HepG2 (cell line): ENCODE data around the gene SNRPD2. TPM values are rescaled to one million over a fixed set of nuclear protein-coding genes. Genes with fewer than 3 reads are reported as not detected.

Experiments
- CCDC6 ChIP-seq: sonication (generic); formaldehyde crosslinking; IDR thresholded peaks from 2 replicates; pipeline ENCODE4 v1.8.1; 2022; ENCODE audit warnings: mild to moderate bottlenecking, missing genetic modification reagents, moderate library complexity
- DPF2 ChIP-seq: sonication (generic); formaldehyde crosslinking; IDR thresholded peaks from 2 replicates; pipeline ENCODE4 v1.4.0; 2020; ENCODE audit warnings: mild to moderate bottlenecking, low read depth, missing genetic modification reagents, borderline replicate concordance
- ELF1 ChIP-seq: sonication (generic); formaldehyde crosslinking; IDR thresholded peaks from 2 replicates; pipeline ENCODE4 v1.4.0; 2020; ENCODE audit warnings: missing genetic modification reagents
- FOSL1 ChIP-seq: sonication (generic); formaldehyde crosslinking; IDR thresholded peaks from 2 replicates; pipeline ENCODE4 v1.9.0; 2021; ENCODE audit warnings: missing genetic modification reagents, borderline replicate concordance
- FOXC1 ChIP-seq: sonication (generic); formaldehyde crosslinking; IDR thresholded peaks from 2 replicates; pipeline ENCODE4 v1.8.0; 2022; ENCODE audit warnings: mild to moderate bottlenecking, missing genetic modification reagents, borderline replicate concordance
- IRX3 ChIP-seq: sonication (generic); formaldehyde crosslinking; IDR thresholded peaks from 2 replicates; pipeline ENCODE4 v1.8.1; 2023; ENCODE audit warnings: mild to moderate bottlenecking, low read depth, missing genetic modification reagents, borderline replicate concordance
- KDM2A ChIP-seq: sonication (generic); formaldehyde crosslinking; IDR thresholded peaks from 2 replicates; pipeline ENCODE4 v1.4.0; 2020; ENCODE audit warnings: low read depth, missing genetic modification reagents, borderline replicate concordance
- POGZ ChIP-seq: sonication (generic); formaldehyde crosslinking; IDR thresholded peaks from 2 replicates; pipeline ENCODE4 v1.4.0; 2020; ENCODE audit warnings: mild to moderate bottlenecking, missing genetic modification reagents
- POLR2G ChIP-seq: fragments of 200-400 bp; formaldehyde crosslinking; IDR thresholded peaks from 2 replicates; pipeline ENCODE4 v1.6.1; 2018; ENCODE audit warnings: mild to moderate bottlenecking, low read depth, low read length, moderate library complexity
- SMYD3 ChIP-seq: sonication (generic); formaldehyde crosslinking; IDR thresholded peaks from 2 replicates; pipeline ENCODE4 v1.8.1; 2023; ENCODE audit warnings: mild to moderate bottlenecking, missing genetic modification reagents
- SP5 ChIP-seq: IDR thresholded peaks from 2 replicates; pipeline ENCODE4 v1.6.1; 2016; ENCODE audit warnings: low read depth, borderline replicate concordance
- ZFY ChIP-seq: sonication (generic); formaldehyde crosslinking; IDR thresholded peaks from 2 replicates; pipeline ENCODE4 v1.4.0; 2020; ENCODE audit warnings: missing genetic modification reagents
- ZNF12 ChIP-seq: sonication (generic); formaldehyde crosslinking; IDR thresholded peaks from 2 replicates; pipeline ENCODE4 v1.5.0; 2020; ENCODE audit warnings: missing genetic modification reagents
- ZNF350 ChIP-seq: sonication (generic); formaldehyde crosslinking; IDR thresholded peaks from 2 replicates; pipeline ENCODE4 v1.4.0; 2020; ENCODE audit warnings: mild to moderate bottlenecking, low read depth, missing genetic modification reagents, borderline replicate concordance
- ZNF562 ChIP-seq: sonication (generic); formaldehyde crosslinking; IDR thresholded peaks from 2 replicates; pipeline ENCODE4 v1.8.0; 2022; ENCODE audit warnings: missing genetic modification reagents, borderline replicate concordance
- ZNF713 ChIP-seq: sonication (generic); formaldehyde crosslinking; IDR thresholded peaks from 2 replicates; pipeline ENCODE4 v1.4.0; 2020; ENCODE audit warnings: mild to moderate bottlenecking, missing genetic modification reagents
- ZNF749 ChIP-seq: sonication (generic); formaldehyde crosslinking; IDR thresholded peaks from 2 replicates; pipeline ENCODE4 v1.8.0; 2022; ENCODE audit warnings: mild to moderate bottlenecking, missing genetic modification reagents, moderate library complexity, borderline replicate concordance
- ZNF768 ChIP-seq: sonication (generic); formaldehyde crosslinking; IDR thresholded peaks from 2 replicates; pipeline ENCODE4 v1.4.0; 2020; ENCODE audit warnings: missing genetic modification reagents
- ZNF839 ChIP-seq: sonication (generic); formaldehyde crosslinking; IDR thresholded peaks from 2 replicates; pipeline ENCODE4 v1.4.0; 2020; ENCODE audit warnings: missing genetic modification reagents, mild to moderate bottlenecking, borderline replicate concordance
- polyA plus RNA-seq, 8 experiments: library from polyadenylated mRNA; depleted of rRNA in 3 of 8; stranded (reverse) in 7 of 8; unstranded in 1 of 8; fragments of >200 nt; fragmentation: Illumina TruSeq in 4 of 8; extraction: Trizol in 4 of 8; gene quantifications; 2 replicates each; pipeline versions ENCODE4 v1.2.1 to v1.2.3, GENCODE V29; 2011 to 2016; ENCODE audit warnings: low read depth in 4 of 8, missing spikeins in 1 of 8, mixed read lengths in 1 of 8; ENCODE audit not compliant: insufficient read depth in 1 of 8
- total RNA-seq, 5 experiments: library from RNA; depleted of rRNA; stranded (reverse); fragments of >200 nt; fragmentation: Illumina TruSeq; extraction: Trizol; gene quantifications; 2 replicates each; pipeline ENCODE4 v1.2.3, GENCODE V29; 2016; ENCODE audit warnings: low read depth in 1 of 5
- TF ChIP-seq, protein P1 (sequence below): sonication (generic); formaldehyde crosslinking; IDR thresholded peaks from 2 replicates; pipeline ENCODE4 v1.5.1; 2020; ENCODE audit warnings: mild to moderate bottlenecking, missing genetic modification reagents, borderline replicate concordance

The SNRPD2 gene
- total and polyA plus RNA-seq, 2 of the 13 experiments (the other 11 are each of a cell fraction or from before 2014, with no cell fraction given), result 299 to 485 TPM

DNA sequence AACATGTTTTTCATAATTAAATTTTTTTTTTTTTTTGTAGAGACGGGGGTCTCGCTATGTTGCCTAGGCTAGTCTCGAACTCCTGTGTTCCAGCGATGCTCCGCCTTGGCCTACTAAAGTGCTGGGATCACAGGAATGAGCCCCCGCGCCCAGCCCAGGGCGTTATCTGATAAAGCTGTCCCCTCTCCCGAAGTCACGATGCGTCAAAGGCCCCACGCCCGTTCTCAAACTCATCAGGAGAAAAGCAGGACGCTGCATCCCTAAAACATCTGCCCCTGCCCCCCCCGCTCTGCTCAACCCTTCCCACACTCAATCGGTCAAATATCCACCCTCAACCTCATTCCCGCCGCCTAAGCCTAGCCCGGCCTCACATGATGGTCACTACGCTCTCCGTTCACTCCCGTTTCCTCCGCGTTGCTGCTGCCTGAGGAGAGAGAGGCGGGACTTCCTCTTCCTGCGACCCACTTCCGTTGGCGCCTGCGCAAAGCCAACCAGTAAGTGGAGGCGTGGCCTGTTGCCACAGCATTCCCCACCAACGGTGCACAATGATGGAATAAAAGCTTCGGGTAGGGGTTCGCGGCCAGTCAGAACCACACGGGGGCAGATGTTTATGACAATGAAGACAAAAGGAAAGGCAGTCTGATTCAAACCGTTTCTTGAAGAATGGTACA lies at the start of gene SNRPD2 (continued):
- TF ChIP-seq, protein P1, sequence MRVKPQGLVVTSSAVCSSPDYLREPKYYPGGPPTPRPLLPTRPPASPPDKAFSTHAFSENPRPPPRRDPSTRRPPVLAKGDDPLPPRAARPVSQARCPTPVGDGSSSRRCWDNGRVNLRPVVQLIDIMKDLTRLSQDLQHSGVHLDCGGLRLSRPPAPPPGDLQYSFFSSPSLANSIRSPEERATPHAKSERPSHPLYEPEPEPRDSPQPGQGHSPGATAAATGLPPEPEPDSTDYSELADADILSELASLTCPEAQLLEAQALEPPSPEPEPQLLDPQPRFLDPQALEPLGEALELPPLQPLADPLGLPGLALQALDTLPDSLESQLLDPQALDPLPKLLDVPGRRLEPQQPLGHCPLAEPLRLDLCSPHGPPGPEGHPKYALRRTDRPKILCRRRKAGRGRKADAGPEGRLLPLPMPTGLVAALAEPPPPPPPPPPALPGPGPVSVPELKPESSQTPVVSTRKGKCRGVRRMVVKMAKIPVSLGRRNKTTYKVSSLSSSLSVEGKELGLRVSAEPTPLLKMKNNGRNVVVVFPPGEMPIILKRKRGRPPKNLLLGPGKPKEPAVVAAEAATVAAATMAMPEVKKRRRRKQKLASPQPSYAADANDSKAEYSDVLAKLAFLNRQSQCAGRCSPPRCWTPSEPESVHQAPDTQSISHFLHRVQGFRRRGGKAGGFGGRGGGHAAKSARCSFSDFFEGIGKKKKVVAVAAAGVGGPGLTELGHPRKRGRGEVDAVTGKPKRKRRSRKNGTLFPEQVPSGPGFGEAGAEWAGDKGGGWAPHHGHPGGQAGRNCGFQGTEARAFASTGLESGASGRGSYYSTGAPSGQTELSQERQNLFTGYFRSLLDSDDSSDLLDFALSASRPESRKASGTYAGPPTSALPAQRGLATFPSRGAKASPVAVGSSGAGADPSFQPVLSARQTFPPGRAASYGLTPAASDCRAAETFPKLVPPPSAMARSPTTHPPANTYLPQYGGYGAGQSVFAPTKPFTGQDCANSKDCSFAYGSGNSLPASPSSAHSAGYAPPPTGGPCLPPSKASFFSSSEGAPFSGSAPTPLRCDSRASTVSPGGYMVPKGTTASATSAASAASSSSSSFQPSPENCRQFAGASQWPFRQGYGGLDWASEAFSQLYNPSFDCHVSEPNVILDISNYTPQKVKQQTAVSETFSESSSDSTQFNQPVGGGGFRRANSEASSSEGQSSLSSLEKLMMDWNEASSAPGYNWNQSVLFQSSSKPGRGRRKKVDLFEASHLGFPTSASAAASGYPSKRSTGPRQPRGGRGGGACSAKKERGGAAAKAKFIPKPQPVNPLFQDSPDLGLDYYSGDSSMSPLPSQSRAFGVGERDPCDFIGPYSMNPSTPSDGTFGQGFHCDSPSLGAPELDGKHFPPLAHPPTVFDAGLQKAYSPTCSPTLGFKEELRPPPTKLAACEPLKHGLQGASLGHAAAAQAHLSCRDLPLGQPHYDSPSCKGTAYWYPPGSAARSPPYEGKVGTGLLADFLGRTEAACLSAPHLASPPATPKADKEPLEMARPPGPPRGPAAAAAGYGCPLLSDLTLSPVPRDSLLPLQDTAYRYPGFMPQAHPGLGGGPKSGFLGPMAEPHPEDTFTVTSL, result no peak
- no peak for TF ChIP-seq DPF2 (CRISPR knock-in tag)
- TF ChIP-seq ZNF713 (CRISPR knock-in tag), result no peak
- peak; percentile 25; the same call in 1 of the 2 replicates for TF ChIP-seq IRX3 (CRISPR knock-in tag)
- TF ChIP-seq SMYD3 (CRISPR knock-in tag), result no peak
- peak; percentile 76 for TF ChIP-seq KDM2A (CRISPR knock-in tag)
- TF ChIP-seq ZNF839 (CRISPR knock-in tag), result 0 out of 2 replicates have a peak, but pooled peaks have one; percentile 36
- 0 out of 2 replicates have a peak, but pooled peaks have one; percentile 40 for TF ChIP-seq FOXC1
- TF ChIP-seq CCDC6 (CRISPR knock-in tag), result no peak
- peak; percentile 81 for TF ChIP-seq ZFY (CRISPR knock-in tag)
- no peak for TF ChIP-seq FOSL1
- peak; percentile 92 for TF ChIP-seq POLR2G
- TF ChIP-seq ZNF768 (CRISPR knock-in tag), result no peak
- TF ChIP-seq ELF1 (CRISPR knock-in tag), result peak; percentile 61; the same call in 1 of the 2 replicates
- TF ChIP-seq ZNF749 (CRISPR knock-in tag), result 0 out of 2 replicates have a peak, but pooled peaks have one; percentile 59
- no peak for TF ChIP-seq POGZ
- TF ChIP-seq ZNF12 (CRISPR knock-in tag), result no peak
- TF ChIP-seq SP5, result no peak
- no peak for TF ChIP-seq ZNF562 (CRISPR knock-in tag)
- TF ChIP-seq ZNF350 (CRISPR knock-in tag), result no peak; the same call in 1 of the 2 replicates
